Measurements from ENCODE around the gene A4GNT.

GRCh38 chr3:138174421-138175131, 42.4 kb upstream of the A4GNT start, which contains the start of gene DBR1:
- no peak for TF ChIP-seq HNF4G (IDR thresholded peaks at IDR 0.05)
- TF ChIP-seq ATF3 (IDR thresholded peaks at IDR 0.05), result no peak
- TF ChIP-seq REST (IDR thresholded peaks at IDR 0.05), result peak; percentile 57
- TF ChIP-seq CTCF (IDR thresholded peaks at IDR 0.05; ENCODE audit: low read depth, low read length, missing input control), result no peak
- TF ChIP-seq JUND (IDR thresholded peaks at IDR 0.05), result no peak
- peak; percentile 89 for TF ChIP-seq YY1 (IDR thresholded peaks at IDR 0.05)
- no peak for TF ChIP-seq RAD21 (IDR thresholded peaks at IDR 0.05)
- no peak for TF ChIP-seq HNF4A (conservative IDR thresholded peaks at IDR 0.05)
- TF ChIP-seq GABPA (IDR thresholded peaks at IDR 0.05 in 1 of 2, conservative IDR thresholded peaks at IDR 0.05 in 1 of 2), result peak; percentile 62 to 85
